Nucleus accumbens (tissue), 56 donors: ENCODE measurements around the gene NDC1.
"Not testable (repeated sequence)": the region's sequence is repeated elsewhere in the genome, so short reads cannot be mapped to it uniquely, and the experiment has no call there.

Experiments used
- DNase-seq, 56 donors: peaks; one replicate each; lab custom pipeline; 2025; lab: John Stamatoyannopoulos, UW

The NDC1 gene

DNA sequence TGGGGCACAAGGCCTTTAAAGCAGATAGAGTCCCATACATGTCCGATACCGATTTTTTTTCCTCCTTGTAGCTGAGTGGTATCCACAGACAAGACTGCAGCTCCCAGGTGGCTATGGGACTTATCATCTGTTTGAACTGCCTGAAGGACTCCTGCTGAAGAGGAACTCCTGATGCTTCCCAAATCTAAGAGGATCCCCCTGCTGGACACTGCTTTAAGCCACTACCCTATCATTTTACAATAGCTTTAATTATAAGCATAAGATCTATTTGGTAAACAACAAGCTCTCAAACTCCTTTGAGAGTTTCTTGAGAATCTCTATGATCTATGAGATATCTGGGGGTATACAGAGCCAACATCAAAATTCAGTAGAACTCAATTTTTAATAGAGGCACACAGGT lies 11.7 kb downstream of the NDC1 start:
- DNase-seq = no peak

GRCh38 chr1:53825306-53825705 lies 12.8 kb downstream of the NDC1 start:
- DNase-seq = no peak

DNA sequence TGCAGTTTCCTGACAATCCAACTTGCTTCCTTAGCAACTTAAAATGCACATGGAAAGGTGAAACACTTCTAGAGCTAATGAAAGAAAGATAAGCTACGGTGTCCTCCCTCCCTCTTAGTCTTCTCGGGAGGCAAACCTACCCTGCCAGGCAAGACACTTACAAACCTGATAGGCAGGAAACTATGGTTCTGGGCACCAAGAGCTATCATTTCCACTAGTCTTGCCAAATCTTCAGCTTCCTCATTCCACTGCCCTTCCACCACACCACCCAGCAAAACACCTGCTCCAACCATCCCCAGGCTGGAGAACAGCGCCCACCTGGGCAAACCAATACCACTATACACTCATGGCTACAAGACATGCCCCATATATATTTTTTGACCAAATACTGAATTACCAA lies 15.2 kb downstream of the NDC1 start:
- DNase-seq = no peak

- no peak for DNase-seq
Observed at GRCh38 chr1:53821380-53821779, 16.7 kb downstream of the NDC1 start.

GRCh38 chr1:53819387-53819786 lies 18.7 kb downstream of the NDC1 start:
- no peak for DNase-seq

- DNase-seq = not testable (repeated sequence)
Observed at GRCh38 chr1:53816584-53816983, 21.5 kb downstream of the NDC1 start.

DNA sequence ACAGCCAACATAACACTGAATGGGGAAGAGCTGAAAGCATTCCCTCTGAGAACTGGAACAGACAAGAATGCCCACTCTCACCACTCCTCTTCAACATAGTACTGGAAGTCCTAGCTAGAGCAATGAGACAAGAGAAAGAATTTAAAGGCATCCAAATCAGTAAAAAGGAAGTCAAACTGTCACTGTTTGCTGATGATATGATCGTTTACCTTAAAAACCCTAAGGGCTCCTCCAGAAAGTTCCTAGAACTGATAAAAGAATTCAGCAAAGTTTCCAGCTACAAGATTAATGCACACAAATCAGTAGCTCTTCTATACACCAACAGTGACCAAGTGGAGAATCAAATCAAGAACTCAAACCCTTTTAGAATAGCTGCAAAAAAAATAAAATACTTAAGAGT lies 22.6 kb downstream of the NDC1 start:
- DNase-seq = not testable (repeated sequence)

DNA sequence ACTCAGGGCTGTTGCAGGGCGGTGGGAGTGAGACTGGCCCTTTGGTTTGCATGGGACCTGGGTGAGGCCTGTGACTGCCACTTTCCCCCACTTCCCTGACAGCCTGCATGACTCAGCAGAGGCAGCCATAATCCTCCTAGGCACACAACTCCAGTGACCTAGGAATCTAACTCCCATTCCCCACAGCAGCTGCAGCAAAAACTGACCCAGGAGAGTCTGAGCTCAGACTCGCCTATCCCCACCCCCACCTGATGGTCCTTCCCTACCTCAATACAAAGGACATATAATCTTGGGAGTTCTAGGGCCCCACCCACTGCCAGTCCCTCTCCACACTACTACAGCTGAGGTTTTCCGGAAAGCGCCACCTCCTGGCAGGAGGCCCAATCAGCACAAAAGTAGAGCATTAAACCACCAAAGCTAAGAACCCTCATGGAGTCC lies 26.7 kb downstream of the NDC1 start:
- no peak for DNase-seq

- no peak for DNase-seq
Observed at GRCh38 chr1:53810497-53810896, 27.6 kb downstream of the NDC1 start.

- no peak for DNase-seq
Observed at GRCh38 chr1:53810007-53810406, 28.1 kb downstream of the NDC1 start.

DNA sequence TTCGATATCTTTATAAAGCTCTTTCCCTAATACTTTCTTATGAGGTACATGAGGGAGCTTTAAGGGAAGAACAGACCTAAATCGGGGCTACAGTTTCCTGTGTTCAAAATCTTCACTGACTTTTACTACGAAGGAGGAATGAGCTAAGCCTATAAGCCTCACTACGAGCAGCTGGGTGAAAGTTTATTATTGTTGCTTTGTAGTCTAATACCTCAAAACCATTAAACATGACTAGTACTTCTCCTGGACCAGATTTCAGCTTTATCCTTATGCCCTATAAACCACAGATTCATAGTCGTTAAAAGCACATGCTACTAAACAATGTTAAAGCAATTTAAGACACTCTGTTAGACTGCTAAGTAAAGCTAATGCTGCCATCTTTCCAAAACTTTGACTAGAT lies 30.2 kb downstream of the NDC1 start:
- no peak for DNase-seq

DNA sequence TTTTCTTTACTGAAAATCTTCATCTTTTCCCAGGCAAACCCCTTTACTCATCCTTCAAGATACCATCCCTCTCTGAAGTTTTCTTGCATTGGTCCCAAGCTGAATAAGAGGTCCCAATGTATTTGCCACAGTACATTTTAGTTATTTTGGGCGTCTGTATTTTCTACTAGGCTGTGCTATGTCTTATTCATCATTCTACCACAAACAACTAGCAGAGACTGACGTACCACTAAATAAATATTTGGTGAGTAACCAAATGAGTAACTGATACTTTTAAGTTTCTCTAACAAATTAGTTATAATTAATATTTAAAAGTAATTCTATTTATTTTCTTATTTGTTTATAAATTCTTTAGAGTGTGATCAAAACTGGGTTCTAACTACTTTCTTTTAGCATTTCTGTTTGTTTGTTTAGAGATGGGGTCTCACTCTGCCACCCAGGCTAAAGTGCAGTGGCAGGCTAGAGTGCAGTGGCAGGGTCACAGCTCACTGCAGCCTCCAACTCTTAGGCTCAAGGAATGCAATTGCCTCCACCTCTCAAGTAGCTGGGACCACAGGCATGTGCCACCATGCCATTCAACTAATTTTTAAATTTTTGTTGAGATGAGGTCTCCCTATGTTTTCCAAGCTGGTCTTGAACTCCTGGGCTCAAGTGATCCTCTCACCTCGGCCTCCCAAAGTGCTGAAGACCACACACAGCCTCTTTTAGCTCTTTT lies 33.1 kb downstream of the NDC1 start:
- DNase-seq = no peak

DNA sequence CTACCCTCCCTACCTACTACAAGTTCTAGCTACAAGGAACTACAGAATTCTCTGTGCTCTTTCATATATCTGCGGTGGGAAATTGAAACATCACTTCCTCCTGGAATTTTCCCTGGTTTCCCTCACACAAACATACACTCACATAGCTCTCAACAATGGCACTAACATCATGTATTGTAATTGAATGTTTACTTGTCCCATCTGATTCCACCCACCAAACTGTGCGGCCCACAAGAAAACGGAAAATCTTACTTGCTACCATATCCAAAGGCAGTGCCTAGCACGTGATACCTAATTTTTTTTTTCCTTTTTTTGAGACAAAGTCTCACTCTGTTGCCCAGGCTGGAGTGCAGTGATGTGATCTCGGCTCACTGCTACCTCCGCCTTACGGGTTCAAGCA lies 33.9 kb downstream of the NDC1 start:
- DNase-seq = no peak

- DNase-seq = no peak
Observed at GRCh38 chr1:53800621-53801020, 37.5 kb downstream of the NDC1 start.

DNA sequence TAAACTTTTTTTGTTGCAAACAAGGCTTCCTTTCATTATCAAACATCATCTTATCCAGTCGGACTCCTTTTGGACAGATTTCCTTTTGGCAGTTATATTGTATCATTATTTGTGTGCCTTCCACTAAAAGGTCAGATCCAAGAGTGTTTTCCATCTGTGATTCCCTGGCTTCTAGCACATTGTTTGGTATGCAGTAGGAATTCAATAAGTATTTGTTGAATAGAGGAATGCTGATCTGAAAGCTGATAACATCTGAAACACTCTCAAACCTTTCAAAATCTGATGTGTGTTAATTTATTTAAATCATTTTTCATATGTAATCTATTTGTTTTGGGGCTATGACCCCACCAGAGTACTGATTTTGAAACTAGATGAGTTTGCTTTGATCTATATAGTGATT lies 39.0 kb downstream of the NDC1 start:
- no peak for DNase-seq

DNA sequence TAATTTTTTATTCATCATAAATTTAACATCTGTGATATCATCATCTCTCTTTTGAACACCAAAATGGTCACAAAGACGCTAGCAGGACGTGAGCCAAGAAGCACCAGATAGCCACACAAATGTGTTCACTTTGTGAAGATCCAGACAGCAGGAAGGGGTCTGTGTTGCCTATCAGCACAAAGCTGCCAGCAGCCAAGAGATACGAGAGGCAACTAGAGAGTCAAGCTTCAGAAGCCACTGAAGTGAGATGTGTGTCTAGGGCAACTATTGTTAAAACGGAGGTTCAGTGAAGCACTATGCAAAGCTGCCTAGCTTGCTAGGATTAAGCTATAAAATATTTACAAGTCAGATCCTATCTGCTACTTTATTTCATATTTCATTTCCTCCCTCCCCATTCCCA lies 45.3 kb downstream of the NDC1 start:
- no peak for DNase-seq

DNA sequence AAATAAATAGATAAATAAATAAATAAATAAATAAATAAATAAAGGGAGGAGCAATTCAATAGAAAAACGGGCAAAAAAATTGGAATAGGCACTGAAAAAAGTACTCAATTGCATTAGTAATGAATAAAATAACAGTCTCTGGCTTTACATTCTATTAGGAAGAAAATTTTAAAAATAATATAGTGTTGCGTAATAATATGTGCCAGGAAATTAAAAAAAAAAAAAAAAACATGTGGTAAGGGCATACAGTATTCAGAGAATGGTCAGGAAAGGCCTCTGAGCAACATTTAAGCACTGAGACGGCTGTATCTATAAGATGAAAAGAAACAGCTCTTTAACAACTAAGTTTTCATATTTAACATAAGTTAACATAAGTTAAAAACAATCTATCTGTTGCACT lies 50.4 kb downstream of the NDC1 start:
- DNase-seq = no peak

DNA sequence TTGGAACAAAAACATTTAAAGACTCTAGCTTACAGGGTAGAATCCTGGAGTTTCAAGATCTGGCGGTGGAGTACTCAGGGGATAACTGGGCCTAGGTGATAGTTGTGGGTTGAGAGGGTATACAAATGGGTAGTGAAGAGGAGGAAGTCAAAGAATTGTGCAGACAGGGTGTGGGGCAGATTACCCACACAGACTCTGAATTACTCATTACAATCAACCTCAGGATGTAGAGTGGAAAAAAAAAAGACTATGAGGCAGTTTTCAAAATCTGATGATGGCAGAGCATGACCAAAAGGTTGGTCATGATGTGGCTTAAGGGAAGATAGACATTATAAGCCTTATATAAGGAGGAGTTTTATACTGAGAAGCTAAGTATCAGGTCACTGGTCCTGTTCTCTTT lies 55.0 kb downstream of the NDC1 start:
- no peak for DNase-seq

- DNase-seq = no peak
Observed at GRCh38 chr1:53781654-53782053, 56.4 kb downstream of the NDC1 start.

DNA sequence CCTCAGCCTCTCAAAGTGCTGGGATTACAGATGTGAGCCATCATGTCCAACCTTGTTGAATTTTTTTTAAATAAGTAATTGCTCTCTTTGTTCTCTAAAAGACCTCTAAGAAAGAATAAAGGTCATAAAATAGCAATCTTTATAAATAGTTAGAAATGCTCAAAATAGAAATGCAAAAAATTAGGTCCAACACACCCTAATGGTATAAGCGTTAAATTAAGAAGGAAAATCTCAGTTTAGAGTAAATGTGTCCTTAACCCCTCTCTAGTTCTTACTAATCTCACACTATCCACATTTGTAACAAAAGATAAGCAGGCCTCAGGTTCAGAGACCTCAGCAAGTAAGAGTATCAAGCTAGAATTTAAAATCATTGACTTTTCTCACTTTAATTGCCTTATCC lies 60.8 kb downstream of the NDC1 start:
- DNase-seq = no peak

GRCh38 chr1:53771648-53772047 lies 66.4 kb downstream of the NDC1 start:
- no peak for DNase-seq

DNA sequence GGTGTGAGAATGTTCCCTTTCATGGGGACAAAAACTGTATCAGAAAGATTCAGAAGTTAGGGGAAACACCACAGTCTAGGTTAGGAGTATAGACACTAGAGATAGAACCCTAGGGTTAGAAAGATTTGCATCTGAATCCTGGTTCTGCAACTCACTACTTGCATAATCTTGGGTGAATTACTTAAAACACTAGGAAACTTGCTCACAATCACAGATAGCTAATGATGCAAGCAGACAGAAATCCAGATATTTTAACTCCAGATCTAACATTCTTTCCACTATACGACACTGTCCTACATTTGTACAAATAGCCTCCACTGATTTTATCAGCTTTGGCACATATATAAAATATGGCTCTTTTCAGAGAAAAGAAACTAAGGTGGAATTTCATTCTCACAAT lies 68.3 kb downstream of the NDC1 start:
- DNase-seq = no peak

GRCh38 chr1:53769184-53769583 lies 68.9 kb downstream of the NDC1 start:
- DNase-seq = no peak
